HepG2 (cell line): ENCODE measurements around the gene TPM2. TPM values are rescaled to one million over a fixed set of nuclear protein-coding genes. Genes with fewer than 3 reads are reported as not detected.

ENCODE experiments used
- ATF7-NPFF ChIP-seq: sonication (generic); formaldehyde crosslinking; IDR thresholded peaks from 2 replicates; pipeline ENCODE4 v1.8.1; 2023; ENCODE audit warnings: mild to moderate bottlenecking, low read depth, missing genetic modification reagents, moderate library complexity
- CBX5 ChIP-seq: sonication (generic); formaldehyde crosslinking; IDR thresholded peaks from 2 replicates; pipeline ENCODE4 v1.4.0; 2020; ENCODE audit warnings: missing genetic modification reagents, borderline replicate concordance
- FLYWCH1 ChIP-seq: sonication (generic); formaldehyde crosslinking; IDR thresholded peaks from 2 replicates; pipeline ENCODE4 v1.8.1; 2023; ENCODE audit warnings: mild to moderate bottlenecking, missing genetic modification reagents
- FOSL1 ChIP-seq: sonication (generic); formaldehyde crosslinking; IDR thresholded peaks from 2 replicates; pipeline ENCODE4 v1.9.0; 2021; ENCODE audit warnings: missing genetic modification reagents, borderline replicate concordance
- HDAC6 ChIP-seq: fragments of 200-600 bp; sonication (generic); IDR thresholded peaks from 2 replicates; pipeline ENCODE4 v1.7.0; 2017; ENCODE audit warnings: mild to moderate bottlenecking, antibody characterized with exemption, low read length, low read depth
- ISX ChIP-seq: sonication (generic); formaldehyde crosslinking; conservative IDR thresholded peaks from 2 replicates; pipeline ENCODE4 v1.5.0; 2020; ENCODE audit warnings: missing genetic modification reagents
- KDM2A ChIP-seq: sonication (generic); formaldehyde crosslinking; IDR thresholded peaks from 2 replicates; pipeline ENCODE4 v1.4.0; 2020; ENCODE audit warnings: low read depth, missing genetic modification reagents, borderline replicate concordance
- KDM5B ChIP-seq: sonication (generic); formaldehyde crosslinking; IDR thresholded peaks from 2 replicates; pipeline ENCODE4 v1.4.0; 2020; ENCODE audit warnings: missing genetic modification reagents, mild to moderate bottlenecking, borderline replicate concordance
- NBN ChIP-seq: fragments of 450-650 bp; conservative IDR thresholded peaks from 2 replicates; pipeline ENCODE4 v1.6.1; 2017
- NCOA1 ChIP-seq: sonication (generic); formaldehyde crosslinking; IDR thresholded peaks from 2 replicates; pipeline ENCODE4 v1.9.0; 2021; ENCODE audit warnings: missing genetic modification reagents
- NFYC ChIP-seq: IDR thresholded peaks from 2 replicates; pipeline ENCODE4 v1.6.1; 2016; ENCODE audit warnings: missing genetic modification reagents, missing compliant biosample characterization
- PATZ1 ChIP-seq: sonication (generic); formaldehyde crosslinking; IDR thresholded peaks from 2 replicates; pipeline ENCODE4 v1.4.0; 2020; ENCODE audit warnings: missing genetic modification reagents
- PCBP1 ChIP-seq: fragments of 200-400 bp; formaldehyde crosslinking; IDR thresholded peaks from 2 replicates; pipeline ENCODE4 v1.6.1; 2017; ENCODE audit warnings: mild to moderate bottlenecking, low read depth, low read length, borderline replicate concordance
- RARA ChIP-seq: IDR thresholded peaks from 2 replicates; pipeline ENCODE4 v1.6.1; 2016; ENCODE audit warnings: missing genetic modification reagents, missing compliant biosample characterization
- SNAPC5 ChIP-seq: sonication (generic); formaldehyde crosslinking; IDR thresholded peaks from 2 replicates; pipeline ENCODE4 v1.8.1; 2023; ENCODE audit warnings: mild to moderate bottlenecking, missing genetic modification reagents, borderline replicate concordance
- TEF ChIP-seq: sonication (generic); formaldehyde crosslinking; IDR thresholded peaks from 2 replicates; pipeline ENCODE4 v1.5.0; 2020; ENCODE audit warnings: missing genetic modification reagents
- TIGD3 ChIP-seq: sonication (generic); formaldehyde crosslinking; IDR thresholded peaks from 2 replicates; pipeline ENCODE4 v1.5.1; 2020; ENCODE audit warnings: mild to moderate bottlenecking, missing genetic modification reagents, borderline replicate concordance
- ZFP41 ChIP-seq: sonication (generic); formaldehyde crosslinking; IDR thresholded peaks from 2 replicates; pipeline ENCODE4 v1.4.0; 2020; ENCODE audit warnings: mild to moderate bottlenecking, missing genetic modification reagents, borderline replicate concordance
- ZNF331 ChIP-seq: sonication (generic); formaldehyde crosslinking; IDR thresholded peaks from 2 replicates; pipeline ENCODE4 v1.4.0; 2020; ENCODE audit warnings: missing genetic modification reagents
- ZNF382 ChIP-seq: sonication (generic); formaldehyde crosslinking; IDR thresholded peaks from 2 replicates; pipeline ENCODE4 v1.5.0; 2020; ENCODE audit warnings: missing genetic modification reagents, mild to moderate bottlenecking, borderline replicate concordance
- ZNF460 ChIP-seq: sonication (generic); formaldehyde crosslinking; IDR thresholded peaks from 2 replicates; pipeline ENCODE4 v1.5.1; 2020; ENCODE audit warnings: missing genetic modification reagents, mild to moderate bottlenecking, borderline replicate concordance
- ZNF530 ChIP-seq: sonication (generic); formaldehyde crosslinking; IDR thresholded peaks from 2 replicates; pipeline ENCODE4 v1.5.0; 2020; ENCODE audit warnings: low read depth, mild to moderate bottlenecking, missing genetic modification reagents
- ZNF773 ChIP-seq: sonication (generic); formaldehyde crosslinking; IDR thresholded peaks from 2 replicates; pipeline ENCODE4 v1.4.0; 2020; ENCODE audit warnings: missing genetic modification reagents, borderline replicate concordance
- polyA plus RNA-seq, 8 experiments: library from polyadenylated mRNA; depleted of rRNA in 3 of 8; stranded (reverse) in 7 of 8; unstranded in 1 of 8; fragments of >200 nt; fragmentation: Illumina TruSeq in 4 of 8; extraction: Trizol in 4 of 8; gene quantifications; 2 replicates each; pipeline versions ENCODE4 v1.2.1 to v1.2.3, GENCODE V29; 2011 to 2016; ENCODE audit warnings: low read depth in 4 of 8, missing spikeins in 1 of 8, mixed read lengths in 1 of 8; ENCODE audit not compliant: insufficient read depth in 1 of 8
- total RNA-seq, 5 experiments: library from RNA; depleted of rRNA; stranded (reverse); fragments of >200 nt; fragmentation: Illumina TruSeq; extraction: Trizol; gene quantifications; 2 replicates each; pipeline ENCODE4 v1.2.3, GENCODE V29; 2016; ENCODE audit warnings: low read depth in 1 of 5
- TF ChIP-seq, protein P1 (sequence below): IDR thresholded peaks from 2 replicates; pipeline ENCODE4 v1.6.1; 2012; ENCODE audit warnings: inconsistent platforms
- TF ChIP-seq, protein P2 (sequence below): IDR thresholded peaks from 2 replicates; pipeline ENCODE4 v1.6.1; 2016; ENCODE audit warnings: control low read depth

Gene TPM2
- total and polyA plus RNA-seq, 2 of the 13 experiments (the other 11 are each of a cell fraction or from before 2014, with no cell fraction given): 3.1 to 10.7 TPM

GRCh38 chr9:35658137-35658967, 31.4 kb downstream of the TPM2 start, which contains the start of gene CCDC107 (continued):
- TF ChIP-seq FLYWCH1 (CRISPR knock-in tag) (no peak), TEF (CRISPR knock-in tag) (no peak), ISX (CRISPR knock-in tag) (no peak), ATF7-NPFF (CRISPR knock-in tag) (no peak), NFYC (no peak; the same call in 1 of the 2 replicates), NCOA1 (no peak; the same call in 1 of the 2 replicates), ZNF460 (CRISPR knock-in tag) (no peak), ZNF331 (peak; percentile 11; the same call in 1 of the 2 replicates), NBN (no peak), KDM2A (peak; percentile 97), RARA (peak; percentile 31; the same call in 1 of the 2 replicates), ZNF530 (CRISPR knock-in tag) (no peak), KDM5B (peak; percentile 76), FOSL1 (CRISPR knock-in tag) (no peak), ZNF773 (CRISPR knock-in tag) (peak; percentile 42; the same call in 1 of the 2 replicates), HDAC6 (no peak), ZFP41 (no peak), ZNF382 (CRISPR knock-in tag) (no peak; the same call in 1 of the 2 replicates), PATZ1 (CRISPR knock-in tag) (peak; percentile 55; the same call in 1 of the 2 replicates), CBX5 (peak; percentile 52; the same call in 1 of the 2 replicates), SNAPC5 (CRISPR knock-in tag) (peak; percentile 91; the same call in 1 of the 2 replicates), TIGD3 (CRISPR knock-in tag) (no peak), PCBP1 (peak; percentile 67; the same call in 1 of the 2 replicates)
- TF ChIP-seq, protein P1, sequence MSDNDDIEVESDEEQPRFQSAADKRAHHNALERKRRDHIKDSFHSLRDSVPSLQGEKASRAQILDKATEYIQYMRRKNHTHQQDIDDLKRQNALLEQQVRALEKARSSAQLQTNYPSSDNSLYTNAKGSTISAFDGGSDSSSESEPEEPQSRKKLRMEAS: no peak
- TF ChIP-seq, protein P2, sequence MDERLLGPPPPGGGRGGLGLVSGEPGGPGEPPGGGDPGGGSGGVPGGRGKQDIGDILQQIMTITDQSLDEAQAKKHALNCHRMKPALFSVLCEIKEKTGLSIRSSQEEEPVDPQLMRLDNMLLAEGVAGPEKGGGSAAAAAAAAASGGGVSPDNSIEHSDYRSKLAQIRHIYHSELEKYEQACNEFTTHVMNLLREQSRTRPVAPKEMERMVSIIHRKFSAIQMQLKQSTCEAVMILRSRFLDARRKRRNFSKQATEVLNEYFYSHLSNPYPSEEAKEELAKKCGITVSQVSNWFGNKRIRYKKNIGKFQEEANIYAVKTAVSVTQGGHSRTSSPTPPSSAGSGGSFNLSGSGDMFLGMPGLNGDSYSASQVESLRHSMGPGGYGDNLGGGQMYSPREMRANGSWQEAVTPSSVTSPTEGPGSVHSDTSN (CRISPR knock-in tag): no peak
